Neutrophil (primary cell): ENCODE measurements around the gene ROR2.

ENCODE experiments used
- H3K27ac ChIP-seq: fragments of 200-600 bp; sonication (generic); 2 replicates; pipeline ENCODE4 v1.5.1; 2016; ENCODE audit warnings: mild to moderate bottlenecking, moderate library complexity
- H3K27me3 ChIP-seq: fragments of 200-600 bp; sonication (generic); 2 replicates; pipeline ENCODE4 v1.6.0; 2016; ENCODE audit warnings: mild to moderate bottlenecking
- H3K36me3 ChIP-seq: fragments of 200-600 bp; sonication (generic); 2 replicates; pipeline ENCODE4 v1.5.1; 2017
- H3K4me1 ChIP-seq, 2 experiments: fragments of 200-600 bp in 1 of 2; sonication (generic) in 1 of 2; 1 replicate in 1 of 2; 2 replicates in 1 of 2; pipeline versions ENCODE4 v1.5.1 to v1.6.1; 2013 to 2016; ENCODE audit warnings: low read depth in 1 of 2, low read length in 1 of 2, mild to moderate bottlenecking in 1 of 2, moderate library complexity in 1 of 2; ENCODE audit not compliant: control insufficient read depth in 1 of 2, insufficient read depth in 1 of 2
- H3K4me3 ChIP-seq, 2 experiments: fragments of 200-600 bp in 1 of 2; sonication (generic) in 1 of 2; 1 replicate in 1 of 2; 2 replicates in 1 of 2; pipeline ENCODE4 v1.5.1; 2013 to 2016; ENCODE audit warnings: low read depth in 1 of 2, low read length in 1 of 2, mild to moderate bottlenecking in 1 of 2, moderate library complexity in 1 of 2
- H3K9me3 ChIP-seq: fragments of 200-600 bp; sonication (generic); 2 replicates; pipeline ENCODE4 v1.5.1; 2016
- TF ChIP-seq, protein P1 (sequence below): fragments of 200-600 bp; sonication (generic); IDR thresholded peaks from 2 replicates; pipeline ENCODE4 v1.5.1; 2016; ENCODE audit warnings: antibody characterized with exemption

ROR2 gene

DNA sequence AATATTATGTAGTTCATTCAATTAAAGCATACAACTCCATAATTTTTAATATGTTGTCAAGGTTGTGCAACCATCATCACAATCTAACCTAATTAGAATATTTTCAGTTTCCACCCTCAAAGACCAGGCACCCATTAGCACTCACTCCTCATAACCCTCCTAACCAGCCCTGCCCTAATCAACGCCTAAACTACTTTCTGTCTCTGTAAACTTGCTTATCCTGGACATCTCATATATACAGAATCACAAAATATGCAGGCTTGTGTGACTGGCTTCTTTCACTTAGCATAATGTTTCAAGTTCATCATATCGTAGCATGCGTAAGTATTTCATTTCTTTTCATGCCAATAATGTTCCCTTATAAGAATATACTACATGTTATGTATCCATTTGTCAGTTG lies 391.6 kb downstream of the ROR2 start:
- TF ChIP-seq, protein P1, sequence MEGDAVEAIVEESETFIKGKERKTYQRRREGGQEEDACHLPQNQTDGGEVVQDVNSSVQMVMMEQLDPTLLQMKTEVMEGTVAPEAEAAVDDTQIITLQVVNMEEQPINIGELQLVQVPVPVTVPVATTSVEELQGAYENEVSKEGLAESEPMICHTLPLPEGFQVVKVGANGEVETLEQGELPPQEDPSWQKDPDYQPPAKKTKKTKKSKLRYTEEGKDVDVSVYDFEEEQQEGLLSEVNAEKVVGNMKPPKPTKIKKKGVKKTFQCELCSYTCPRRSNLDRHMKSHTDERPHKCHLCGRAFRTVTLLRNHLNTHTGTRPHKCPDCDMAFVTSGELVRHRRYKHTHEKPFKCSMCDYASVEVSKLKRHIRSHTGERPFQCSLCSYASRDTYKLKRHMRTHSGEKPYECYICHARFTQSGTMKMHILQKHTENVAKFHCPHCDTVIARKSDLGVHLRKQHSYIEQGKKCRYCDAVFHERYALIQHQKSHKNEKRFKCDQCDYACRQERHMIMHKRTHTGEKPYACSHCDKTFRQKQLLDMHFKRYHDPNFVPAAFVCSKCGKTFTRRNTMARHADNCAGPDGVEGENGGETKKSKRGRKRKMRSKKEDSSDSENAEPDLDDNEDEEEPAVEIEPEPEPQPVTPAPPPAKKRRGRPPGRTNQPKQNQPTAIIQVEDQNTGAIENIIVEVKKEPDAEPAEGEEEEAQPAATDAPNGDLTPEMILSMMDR: no peak
- peaks cover 19% of the 10 kb centered on the region for H3K27me3 ChIP-seq
- no peaks in the 10 kb centered on the region for H3K9me3 ChIP-seq

DNA sequence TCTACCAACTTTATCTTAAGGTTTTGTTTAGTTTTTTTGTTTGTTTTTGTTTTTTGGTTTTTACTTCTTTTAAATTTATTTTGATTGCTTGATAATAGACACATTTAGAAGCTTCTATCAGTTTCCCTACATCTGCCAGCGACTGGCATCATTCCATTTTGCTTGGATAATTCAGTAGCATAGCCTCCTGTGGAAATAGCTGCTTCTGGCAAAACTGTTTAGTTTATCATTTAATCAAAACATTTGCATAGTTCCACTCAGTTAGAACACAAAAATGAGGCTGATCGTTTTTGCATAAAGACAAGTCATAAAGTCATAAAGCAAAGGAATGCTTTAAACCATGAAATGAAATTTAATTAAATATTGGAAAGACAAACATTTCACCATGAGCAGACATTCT lies 392.7 kb downstream of the ROR2 start:
- TF ChIP-seq, protein P1: no peak
- no peak overlapping the region for H3K4me3 ChIP-seq

More for the DNA sequence above, 391.6 kb downstream of the ROR2 start:
- Histone ChIP-seq H3K4me3 (no peak overlapping the region), H3K4me1 (no peaks in the 10 kb centered on the region), H3K27ac (no peak overlapping the region), H3K36me3 (no peaks in the 10 kb centered on the region)

DNA sequence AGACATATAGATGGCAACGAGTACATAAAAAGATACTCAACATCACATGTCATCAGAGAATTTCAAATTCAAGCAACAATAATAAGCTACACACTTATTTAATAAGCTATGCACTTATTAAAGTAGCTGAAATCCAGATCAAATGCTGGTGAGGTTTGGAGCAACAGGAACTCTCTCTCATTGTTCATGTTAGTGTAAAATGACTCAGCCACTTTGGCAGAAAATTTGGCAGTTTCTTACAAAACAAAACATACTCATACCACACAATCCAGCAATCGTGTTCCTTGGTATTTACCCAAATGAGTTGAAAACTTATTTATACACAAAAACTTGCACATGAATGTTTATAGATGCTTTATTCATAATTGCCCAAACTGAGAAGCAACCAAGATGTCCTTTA lies 394.9 kb downstream of the ROR2 start:
- Histone ChIP-seq H3K4me1 (no peaks in the 10 kb centered on the region), H3K27me3 (peaks cover 7% of the 10 kb centered on the region), H3K27ac (no peak overlapping the region), H3K9me3 (no peaks in the 10 kb centered on the region), H3K4me3 (no peak overlapping the region), H3K36me3 (no peaks in the 10 kb centered on the region)
- TF ChIP-seq, protein P1: no peak

More for the DNA sequence above, 392.7 kb downstream of the ROR2 start:
- Histone ChIP-seq H3K4me1 (no peaks in the 10 kb centered on the region), H3K36me3 (no peaks in the 10 kb centered on the region), H3K27ac (no peak overlapping the region), H3K27me3 (peaks cover 19% of the 10 kb centered on the region), H3K9me3 (no peaks in the 10 kb centered on the region)

DNA sequence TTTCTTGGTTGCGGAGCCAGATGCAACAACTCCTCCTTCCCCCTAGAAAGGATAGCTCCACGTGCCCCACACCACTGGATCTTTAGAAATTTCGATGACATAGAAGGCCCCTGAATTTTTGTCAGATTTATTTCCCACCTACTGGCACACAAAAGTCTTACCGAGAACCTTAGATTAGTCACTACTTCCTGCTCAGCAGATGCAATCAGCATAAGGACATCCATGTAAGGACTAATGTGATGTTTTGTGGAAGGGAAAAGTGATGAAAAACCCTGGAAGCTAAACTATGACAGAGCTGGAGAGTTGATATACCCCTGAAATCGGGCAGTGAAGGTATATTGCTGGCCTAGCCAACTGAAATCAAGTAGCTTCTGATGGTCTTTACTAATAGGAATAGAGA lies 400.9 kb downstream of the ROR2 start:
- H3K4me3 ChIP-seq: no peak overlapping the region
- H3K9me3 ChIP-seq: no peaks in the 10 kb centered on the region
- no peak overlapping the region for H3K27ac ChIP-seq
- no peaks in the 10 kb centered on the region for H3K4me1 ChIP-seq
- TF ChIP-seq, protein P1: no peak
- H3K36me3 ChIP-seq: no peaks in the 10 kb centered on the region
- peaks cover 4% of the 10 kb centered on the region for H3K27me3 ChIP-seq

DNA sequence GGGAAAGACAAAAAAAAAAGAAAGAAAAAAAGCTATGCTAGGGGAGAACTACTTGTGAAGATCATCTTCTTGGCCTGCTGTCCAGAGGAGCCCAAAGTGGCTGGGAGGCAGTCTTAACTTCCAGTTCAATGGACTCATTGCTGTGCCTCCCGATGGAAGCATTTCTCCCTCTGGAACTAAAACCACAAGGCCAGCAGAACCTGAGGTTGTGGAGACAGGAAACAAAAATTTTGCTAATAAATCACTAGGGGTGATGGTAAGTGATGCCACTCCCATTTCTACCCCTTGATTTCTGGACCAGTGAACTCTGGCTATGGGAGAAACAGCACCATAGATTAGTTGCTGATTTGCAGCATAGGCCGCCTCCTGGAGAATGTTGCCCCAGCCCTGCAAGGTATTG lies 402.9 kb downstream of the ROR2 start:
- TF ChIP-seq, protein P1: no peak
- Histone ChIP-seq H3K4me1 (no peaks in the 10 kb centered on the region), H3K27me3 (peaks cover 13% of the 10 kb centered on the region), H3K27ac (no peak overlapping the region), H3K36me3 (no peaks in the 10 kb centered on the region), H3K4me3 (no peak overlapping the region), H3K9me3 (no peaks in the 10 kb centered on the region)

DNA sequence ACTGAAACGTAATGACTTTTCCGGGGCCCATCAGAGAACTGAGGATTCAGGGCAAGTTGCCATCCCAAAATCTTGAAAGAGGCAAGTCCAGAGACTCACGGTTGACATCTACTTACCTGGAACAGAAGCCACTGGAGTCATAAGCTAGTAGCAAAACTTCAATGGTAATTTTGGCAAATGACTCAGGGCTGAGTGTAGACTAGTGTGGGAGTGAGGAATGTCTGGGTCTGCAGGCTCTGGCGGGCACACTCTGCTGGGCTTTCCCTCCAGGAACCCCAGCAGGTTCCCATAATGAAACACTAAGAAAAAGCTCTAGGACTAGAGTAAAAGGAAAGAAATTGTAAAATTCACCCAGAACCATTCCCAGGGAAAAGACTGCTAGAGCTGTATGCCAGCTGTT lies 403.5 kb downstream of the ROR2 start:
- no peak overlapping the region for H3K27ac ChIP-seq
- H3K4me3 ChIP-seq: no peak overlapping the region

More for the DNA sequence above, 403.5 kb downstream of the ROR2 start:
- Histone ChIP-seq H3K36me3 (no peaks in the 10 kb centered on the region), H3K4me1 (no peaks in the 10 kb centered on the region), H3K9me3 (no peaks in the 10 kb centered on the region), H3K27me3 (peaks cover 18% of the 10 kb centered on the region)
- TF ChIP-seq, protein P1: no peak
